Limb (tissue), 2 donors: Measurements from ENCODE around the gene SMYD3.

Source experiments
- DNase-seq, 2 donors: peaks; one replicate each; pipeline ENCODE4 v3.0.0-alpha.2; 2016; ENCODE audit errors: extremely low spot score in 2 of 2

SMYD3 gene

DNA sequence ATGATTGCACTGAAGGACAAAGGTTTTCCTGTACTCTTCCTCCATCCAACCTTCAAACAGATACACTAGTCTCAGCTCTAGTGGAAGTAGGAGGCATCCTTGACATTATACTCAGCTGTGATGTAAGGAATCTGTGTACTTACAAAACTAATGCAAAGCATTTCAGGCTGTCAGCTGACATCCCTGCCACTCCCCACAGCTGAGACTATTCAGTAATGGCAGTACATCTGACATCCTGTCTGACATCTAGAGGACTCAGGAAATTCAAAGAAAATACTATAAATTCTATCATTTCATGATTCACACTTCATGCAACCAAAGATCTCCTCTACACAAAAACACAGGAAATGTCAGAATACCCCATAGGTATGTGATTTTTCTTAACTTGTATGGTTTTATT lies 325.8 kb downstream of the SMYD3 start:
- no peak for DNase-seq

DNA sequence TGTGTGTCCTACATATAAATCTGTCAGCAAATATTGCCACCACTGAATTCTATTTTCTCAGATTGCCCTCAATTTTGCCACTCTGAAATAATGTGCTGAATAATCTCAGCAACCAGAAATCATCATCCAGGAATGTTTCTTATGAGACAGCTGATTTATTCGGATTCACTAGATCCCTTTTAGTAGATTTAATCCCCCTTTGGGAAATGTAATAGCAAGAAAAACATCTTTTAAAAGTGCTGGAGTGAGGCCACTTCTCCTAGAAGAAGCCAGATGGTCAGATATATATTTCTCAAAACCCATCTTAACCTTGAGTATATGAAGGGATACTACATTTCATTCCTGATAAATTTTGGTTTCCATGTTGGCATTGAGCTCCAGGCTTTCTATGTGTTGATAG lies 327.7 kb downstream of the SMYD3 start:
- DNase-seq, result no peak

DNA sequence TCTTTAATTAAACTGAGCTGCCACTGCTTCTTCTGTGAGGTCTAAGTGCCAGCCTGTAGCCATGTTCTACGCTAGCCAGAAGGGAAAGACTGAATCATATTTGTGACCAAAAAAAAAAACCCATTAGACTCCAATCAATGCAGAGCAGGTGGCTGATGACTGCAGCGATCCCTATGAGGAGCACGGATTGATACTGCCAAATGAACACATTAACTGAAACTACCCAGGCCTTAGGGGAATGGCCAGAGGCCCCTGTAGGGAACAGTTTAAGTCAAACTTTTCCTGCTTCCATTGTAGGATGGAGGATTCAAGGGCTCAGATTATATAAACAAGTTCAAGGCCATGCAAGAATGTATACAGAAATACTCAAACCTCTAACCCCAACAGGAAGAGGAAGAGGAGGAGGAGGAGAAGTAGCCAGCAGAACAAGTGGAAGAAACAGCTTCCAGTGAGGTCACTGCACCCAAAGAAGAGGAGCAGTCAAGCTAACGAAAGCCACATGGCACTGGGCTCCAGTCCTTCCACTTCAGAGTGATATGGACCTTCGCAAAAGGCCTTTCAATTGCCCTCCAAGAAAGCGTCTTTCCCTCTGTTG lies 328.3 kb downstream of the SMYD3 start:
- DNase-seq, result no peak

DNA sequence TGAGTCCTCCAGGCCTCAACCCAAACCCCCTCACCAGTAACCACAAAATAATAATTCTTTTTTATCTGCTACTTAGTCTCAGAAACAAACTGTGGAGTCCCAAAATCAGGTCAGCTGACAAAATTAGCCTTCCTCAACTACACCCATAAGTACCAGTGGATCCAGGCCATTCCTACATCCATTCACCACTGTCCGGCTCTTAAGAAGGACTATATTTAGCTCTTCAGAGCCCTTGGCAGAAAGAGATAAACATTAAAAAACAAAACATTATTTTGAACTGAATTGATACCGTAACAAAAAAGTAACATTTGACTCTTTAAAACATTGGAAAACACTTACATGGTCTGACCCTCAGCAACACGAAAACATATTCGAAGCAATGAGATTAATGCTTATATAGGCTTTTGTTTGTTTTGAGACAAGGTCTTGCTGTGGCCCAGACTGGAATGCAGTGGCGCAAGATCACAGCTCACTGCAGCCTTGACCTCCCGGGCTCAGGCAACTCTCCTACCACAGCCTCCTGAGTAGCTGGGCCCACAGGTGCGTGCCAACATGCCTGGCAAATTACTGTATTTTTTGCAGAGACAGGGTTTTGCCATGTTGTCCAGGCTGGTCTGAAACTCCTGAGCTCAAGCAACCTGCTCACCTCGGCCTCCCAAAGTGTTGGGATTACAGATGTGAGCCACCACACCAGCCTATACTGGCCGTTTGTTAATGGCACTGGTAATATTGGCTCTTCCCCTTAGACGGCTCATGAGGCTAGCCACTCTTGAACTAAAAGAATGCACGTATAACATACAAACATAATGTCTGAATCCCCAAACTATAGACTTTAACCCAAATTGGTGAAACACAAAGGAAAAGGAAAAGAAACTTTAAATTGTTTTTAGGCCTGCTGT lies 330.7 kb downstream of the SMYD3 start:
- no peak for DNase-seq

DNA sequence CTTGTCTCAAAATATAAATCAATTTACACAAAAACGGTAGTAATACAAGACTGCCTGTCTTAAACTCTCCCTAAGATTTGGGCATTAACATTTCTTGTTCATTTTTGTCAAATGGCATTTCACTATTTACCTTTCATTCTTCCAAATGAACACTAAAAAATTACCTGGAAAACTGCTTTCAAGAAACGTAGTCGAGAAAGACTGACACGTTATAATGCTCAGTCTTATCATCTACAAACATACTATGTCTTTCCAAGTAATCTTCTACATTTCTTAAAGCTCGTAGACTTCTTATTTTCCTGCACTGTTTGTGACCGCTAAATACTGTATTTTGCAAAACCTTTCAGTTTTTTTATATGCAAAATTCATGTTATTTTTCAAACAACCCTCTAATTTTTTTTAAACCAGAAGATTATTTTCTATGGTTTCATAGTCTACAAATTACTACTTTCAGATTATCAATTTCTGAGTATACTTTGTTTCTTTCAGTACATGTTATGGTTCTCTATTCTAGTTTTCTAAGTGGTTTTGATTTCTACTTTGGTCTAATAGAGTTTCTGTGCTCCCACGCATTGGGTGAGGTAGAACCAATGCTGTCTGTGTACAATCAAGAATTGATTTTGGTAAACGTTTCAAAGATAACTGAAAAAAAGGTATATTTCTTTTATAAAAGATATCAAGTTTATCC lies 336.4 kb downstream of the SMYD3 start:
- no peak for DNase-seq

DNA sequence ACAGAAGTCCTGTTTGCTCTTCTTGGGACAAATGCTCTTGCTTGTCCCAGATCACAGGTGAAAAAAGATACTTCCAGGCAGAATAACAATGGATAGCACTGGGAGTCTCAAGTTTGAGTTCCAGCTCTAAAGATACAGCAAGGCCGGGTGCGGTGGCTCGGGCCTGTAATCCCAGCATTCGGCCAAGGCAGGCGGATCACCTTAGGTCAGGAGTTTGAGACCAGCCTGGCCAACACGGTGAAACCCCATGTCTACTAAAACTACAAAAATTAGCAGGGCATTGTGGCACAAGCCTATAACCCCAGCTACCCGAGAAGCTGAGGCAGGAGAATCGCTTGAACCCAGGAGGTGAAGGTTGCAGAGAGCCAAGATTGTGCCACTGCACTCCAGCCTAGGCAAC lies 337.6 kb downstream of the SMYD3 start:
- DNase-seq, result no peak

DNA sequence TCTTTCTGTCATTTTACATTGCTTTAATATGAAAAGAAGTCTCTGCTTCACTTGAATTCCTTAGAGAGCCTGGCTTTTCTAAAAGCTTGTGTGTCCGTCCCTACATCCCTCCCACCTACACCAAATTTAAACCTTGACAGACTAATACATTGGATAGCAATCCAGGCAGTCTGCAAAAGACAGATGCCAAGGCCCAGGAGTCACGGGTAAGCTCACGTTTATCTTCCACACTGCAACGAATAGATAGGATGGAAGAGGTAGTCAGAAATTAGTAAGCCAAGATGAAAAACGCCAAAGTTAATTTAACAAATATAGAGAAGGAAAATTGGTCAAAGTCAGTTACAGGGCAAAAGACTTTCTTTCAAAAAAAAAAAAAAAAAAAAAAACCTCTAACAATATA lies 338.1 kb downstream of the SMYD3 start:
- no peak for DNase-seq

DNA sequence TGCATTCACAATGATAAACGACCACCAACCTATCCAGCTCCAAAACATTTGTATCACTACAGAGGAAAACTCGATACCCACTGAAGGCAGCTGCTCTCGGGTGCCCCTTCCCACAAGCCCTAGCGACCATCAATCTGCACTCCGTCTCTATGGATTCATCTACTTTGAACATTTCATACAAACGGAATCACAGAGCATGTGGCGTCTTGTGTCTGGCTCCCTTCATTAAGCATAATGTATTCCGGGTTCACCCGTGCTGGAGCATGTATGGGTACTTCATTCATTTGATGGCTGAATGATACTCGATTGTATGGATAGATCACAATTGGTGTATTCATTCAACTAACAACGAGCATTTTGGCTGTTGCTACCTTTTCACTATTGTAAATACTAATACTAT lies 340.2 kb downstream of the SMYD3 start:
- DNase-seq, result no peak

DNA sequence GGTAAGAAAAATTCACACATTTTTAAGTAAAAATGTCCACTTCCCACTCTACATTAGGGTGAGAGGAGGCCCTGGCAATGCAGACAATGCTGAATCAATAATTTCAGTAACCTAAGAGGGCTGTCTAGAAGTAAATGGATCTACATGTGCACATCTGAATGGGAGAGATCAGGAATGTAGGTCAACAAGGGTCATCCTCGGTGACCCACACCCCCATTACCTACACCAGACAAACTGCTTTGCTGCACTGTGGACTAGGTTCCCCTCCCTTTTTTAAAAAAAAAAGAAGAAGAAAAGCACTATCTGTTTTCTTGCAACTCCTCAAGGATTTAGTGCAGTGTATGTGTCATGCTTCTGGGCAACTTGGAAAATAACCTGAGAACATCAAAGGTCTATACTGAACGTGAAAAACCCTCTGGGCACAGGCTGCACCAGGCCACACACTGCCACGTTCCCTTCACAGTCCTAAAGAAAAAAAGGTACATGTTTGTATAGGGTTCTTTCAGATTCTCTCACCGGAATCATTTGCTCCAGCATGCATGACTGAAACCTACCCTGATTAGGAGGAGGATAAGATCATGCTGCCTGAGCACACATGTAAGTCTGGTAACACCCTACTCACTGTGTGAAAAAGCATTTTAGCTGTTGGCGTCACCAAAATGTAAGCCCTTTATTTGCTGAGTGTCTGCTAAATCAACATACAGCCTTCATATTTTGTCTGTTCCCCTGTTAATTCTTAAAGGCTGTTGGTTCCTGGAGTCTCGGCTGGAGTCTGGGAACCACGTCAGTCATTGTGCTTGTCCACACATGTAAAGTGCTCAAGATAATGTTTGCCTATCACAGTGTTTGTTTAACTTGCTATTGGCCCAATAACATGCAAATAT lies 341.0 kb downstream of the SMYD3 start:
- DNase-seq, result no peak

DNA sequence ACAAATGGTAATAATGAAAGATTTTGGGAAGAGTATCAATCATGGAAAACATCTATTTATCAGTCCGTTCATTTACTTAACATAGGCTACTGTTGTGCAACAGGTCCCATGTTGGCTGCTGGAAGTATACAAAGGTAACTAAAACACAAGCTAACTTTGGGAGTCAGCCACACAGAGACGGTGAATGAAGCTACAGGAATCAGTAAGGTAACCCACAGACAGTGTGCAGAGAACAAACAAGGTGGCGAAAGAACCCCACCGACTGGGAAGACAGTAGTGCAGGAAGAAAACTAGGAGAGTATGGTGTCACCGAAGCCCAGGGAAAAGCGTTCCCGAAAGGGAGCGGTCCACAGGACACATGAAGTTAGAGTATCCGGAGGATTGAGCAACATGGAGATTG lies 342.3 kb downstream of the SMYD3 start:
- DNase-seq, result no peak

DNA sequence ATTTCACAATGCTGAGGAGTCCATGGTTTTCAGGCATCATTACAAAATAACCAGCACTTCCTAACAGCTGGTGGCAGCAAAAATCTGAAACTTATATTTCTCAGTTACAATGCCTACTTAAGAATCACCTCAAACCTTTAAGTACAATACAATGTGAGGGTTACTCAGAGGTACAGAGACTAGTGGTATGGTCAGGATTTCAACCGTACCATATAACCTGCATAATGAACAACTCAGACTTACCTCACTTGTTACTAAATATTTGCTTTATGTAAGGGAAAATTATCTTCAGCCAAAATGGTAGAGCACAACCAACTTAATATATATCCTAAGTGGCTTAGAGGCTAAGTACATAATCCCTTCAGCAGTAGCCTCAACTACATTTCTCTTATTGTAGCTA lies 344.5 kb downstream of the SMYD3 start:
- DNase-seq, result no peak

DNA sequence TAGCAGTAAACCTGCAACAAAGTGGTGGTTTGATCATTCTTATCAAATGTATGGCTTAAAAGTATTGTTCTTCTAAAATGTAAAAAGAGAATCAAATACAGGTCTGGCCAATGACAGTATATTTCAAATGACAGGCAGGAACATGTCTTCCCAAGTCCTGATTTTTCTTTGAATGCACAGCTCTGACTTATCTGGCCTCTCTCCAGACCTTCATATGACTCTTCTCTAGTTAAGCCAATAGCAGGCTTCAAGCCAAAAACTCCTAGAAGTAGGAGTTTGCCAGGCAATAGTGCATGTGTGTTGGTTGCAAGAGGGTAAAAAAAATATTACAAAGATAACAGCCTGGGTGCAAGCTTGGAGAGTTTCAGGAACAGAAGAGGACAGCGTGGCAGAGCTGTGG lies 345.5 kb downstream of the SMYD3 start:
- DNase-seq, result peak in 1 of 2 donors; percentile 31

DNA sequence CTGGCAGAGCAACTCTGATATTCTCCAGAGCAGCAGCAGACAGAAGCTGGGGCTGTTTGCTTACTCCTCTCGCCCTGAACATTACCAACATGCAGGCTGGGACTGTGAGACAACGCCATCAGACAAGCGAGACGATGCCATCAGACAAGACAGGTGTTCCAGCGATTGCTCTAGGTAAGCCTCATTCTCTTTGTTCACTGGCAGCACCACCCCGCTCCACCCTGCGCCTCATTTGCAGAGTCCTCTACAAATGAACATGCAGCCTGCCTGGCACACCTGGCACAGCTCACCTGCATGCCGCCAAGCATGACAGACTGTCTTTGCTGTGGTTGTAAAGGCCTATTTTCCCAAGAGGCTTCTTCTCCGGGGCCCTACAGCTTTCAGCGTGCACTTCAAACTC lies 346.2 kb downstream of the SMYD3 start:
- no peak for DNase-seq

DNA sequence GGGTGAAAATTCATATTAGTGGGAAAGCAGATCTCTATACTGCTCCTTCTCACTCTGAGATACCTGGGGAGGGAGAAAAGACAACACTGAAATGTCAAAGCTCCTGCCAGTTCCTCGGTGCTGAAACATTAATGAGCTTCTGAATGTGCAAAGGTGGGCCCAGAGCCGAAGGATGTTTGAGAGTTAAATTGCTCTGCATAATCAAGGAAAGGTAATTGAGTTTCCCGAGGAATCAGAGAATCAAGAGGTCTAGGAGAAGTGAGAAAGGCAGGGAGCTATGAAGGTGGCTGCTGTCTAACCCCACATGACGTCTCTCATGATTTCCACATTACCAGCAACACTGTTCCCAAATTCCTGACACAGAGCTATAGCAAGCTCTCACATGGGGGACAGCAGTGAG lies 346.7 kb downstream of the SMYD3 start:
- no peak for DNase-seq

DNA sequence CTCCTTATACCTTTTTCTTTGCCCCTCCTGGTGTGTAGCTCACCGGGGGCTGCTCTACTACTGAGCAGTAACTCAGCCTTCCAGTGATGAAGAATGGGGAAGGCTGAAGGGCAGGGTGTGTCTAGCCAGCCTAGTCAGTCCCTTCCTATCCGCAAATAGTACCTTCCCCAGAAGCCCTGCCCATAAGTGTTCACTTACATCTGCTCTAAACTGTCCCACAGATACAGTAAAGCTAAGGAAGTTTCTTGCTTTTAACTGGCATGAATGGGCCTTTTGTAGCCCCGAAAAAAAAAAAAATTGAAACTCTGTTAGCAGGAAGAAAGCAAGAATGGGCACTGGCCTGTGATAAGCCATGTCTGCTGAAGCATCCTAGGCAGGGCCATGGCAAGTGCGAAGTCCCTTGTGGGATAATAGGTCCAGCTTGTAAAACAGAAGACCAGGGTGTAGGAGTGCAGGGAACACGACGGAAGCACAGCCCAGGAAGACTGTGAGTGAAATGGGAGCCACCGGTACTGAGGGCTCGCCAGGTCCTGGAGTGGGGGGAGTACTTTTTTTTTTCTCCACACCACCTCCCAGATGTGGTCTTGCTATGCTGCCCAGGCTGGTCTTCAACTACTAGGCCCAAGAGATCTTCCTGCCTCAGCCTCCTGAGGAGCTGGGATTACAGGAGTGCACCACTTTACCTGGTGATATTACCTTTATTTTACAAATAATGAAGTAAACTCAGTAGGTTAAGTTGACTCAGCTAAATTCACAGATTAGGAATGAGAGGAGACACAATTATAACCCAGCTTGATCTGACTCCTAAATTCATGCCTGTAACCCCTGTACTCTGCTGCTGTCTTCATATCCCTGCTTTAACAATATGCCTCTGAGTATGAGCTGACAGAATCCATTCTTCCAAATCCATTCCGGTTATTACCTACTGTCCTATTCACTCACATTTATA lies 347.5 kb downstream of the SMYD3 start:
- no peak for DNase-seq

DNA sequence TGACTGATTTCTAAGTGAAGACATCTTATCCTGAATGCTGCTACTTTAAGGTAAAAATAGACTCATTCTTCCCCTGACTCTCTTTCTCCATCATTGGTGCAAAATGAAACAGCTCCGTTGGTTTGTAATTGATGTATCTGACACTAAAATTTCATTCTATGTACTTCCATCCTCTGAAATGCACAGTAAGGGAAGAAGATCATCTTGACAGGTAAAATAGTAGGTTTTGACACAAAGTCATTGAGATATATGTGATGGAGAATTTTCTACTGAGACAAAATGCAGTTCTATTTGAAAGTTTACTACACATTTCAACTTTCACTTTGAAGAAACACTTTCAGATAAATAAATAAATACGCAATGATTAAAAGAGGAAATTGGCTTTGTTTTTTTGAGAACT lies 348.9 kb downstream of the SMYD3 start:
- no peak for DNase-seq

DNA sequence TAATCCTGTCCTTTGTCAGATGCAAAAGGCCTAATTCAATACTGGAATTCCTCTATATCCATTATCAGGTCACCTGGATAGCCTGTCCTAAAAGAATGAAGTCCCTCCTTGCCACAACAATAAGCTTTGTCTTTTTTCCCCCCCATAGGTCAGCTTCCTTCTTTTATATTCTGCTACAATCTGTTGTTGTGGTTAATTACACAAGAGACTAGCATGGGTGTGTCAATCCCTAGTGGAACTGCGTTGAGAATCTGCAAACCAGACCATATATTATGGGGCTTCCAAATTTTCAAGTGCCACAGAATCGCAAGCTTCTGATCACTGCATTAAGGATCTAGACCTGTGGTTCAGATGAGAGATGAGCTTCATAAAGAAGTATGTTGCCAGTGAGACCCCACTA lies 349.6 kb downstream of the SMYD3 start:
- no peak for DNase-seq

DNA sequence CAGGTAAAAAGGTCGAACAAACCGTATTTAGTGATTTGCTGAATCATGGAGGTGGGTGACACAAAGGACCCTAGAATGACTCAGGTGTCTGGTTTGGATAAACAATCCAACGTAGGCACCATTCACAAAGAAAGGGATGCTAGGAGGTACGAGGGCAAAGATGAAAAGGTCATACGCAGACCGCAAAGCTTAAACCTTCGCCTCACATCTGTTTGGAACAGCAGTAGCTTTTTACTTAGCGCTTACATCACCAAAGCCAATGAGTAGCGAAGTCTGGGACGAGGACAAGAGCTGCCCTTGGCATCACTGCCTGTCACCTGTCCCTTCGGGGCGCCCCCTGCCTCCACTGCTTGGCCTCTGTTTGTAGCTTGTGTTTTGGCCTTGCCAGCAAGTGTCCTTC lies 350.2 kb downstream of the SMYD3 start:
- DNase-seq, result no peak

DNA sequence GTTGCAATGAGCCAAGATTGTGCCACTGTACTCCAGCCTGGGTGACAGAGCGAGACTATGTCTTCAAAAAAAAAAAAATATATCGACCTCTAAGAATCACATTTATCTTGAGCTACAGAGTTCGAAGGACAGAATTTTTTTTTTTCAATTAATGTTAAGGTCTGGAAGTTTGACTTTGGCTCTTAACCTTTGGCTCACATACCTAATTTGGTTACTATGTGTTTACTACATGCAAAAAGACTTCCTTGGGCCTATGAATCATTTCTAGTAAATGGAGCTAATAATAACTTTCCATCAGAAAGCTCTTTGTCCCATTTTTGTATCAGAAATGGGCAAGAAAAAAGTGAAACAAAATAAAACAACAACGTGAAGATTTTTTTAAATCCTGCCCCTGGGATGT lies 351.2 kb downstream of the SMYD3 start:
- DNase-seq, result no peak

DNA sequence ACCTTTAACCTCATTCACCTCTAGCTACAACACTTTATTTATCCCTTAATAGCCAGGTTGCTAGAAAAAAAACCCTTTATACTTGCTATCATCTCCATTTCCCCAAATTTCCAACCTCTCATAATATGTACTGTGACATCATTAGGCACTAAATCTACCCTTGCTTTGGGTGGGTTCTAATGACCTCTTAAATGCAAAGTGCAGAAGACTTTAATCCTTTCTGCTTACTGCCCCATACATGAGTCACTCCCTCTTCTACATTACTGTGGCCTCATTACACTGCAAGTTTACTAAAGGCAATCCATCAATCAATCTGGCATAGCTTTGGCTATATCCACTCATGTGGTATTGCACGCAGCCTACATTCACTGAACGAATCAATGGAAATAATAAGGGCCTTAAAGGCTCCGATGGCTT lies 353.3 kb downstream of the SMYD3 start:
- DNase-seq, result no peak
